Left lung (tissue), 10 donors: ENCODE measurements around the gene KIF5C. TPM values are rescaled to one million over a fixed set of nuclear protein-coding genes. Genes with fewer than 3 reads are reported as not detected.

ENCODE experiments used
- ATAC-seq: fragments of 200-7000 bp; cut with Tn5 transposase; one replicate; pipeline ENCODE4 v1.9.1; 2020; ENCODE audit warnings: moderate library complexity
- DNase-seq, 4 donors: peaks; one replicate each; pipeline ENCODE4 v3.0.0-alpha.2; 2013 to 2020
- H3K27ac ChIP-seq, 2 donors: fragments of 200-600 bp; sonication (generic) in 1 of 2; one replicate each; pipeline versions ENCODE4 v1.5.0 to v1.8.0; 2020 to 2021
- H3K27me3 ChIP-seq, 2 donors: fragments of 200-600 bp; sonication (generic) in 1 of 2; one replicate each; pipeline versions ENCODE4 v1.5.0 to v1.8.0; 2020 to 2021
- H3K36me3 ChIP-seq, 2 donors: fragments of 200-600 bp; sonication (generic) in 1 of 2; one replicate each; pipeline versions ENCODE4 v1.5.0 to v1.8.0; 2020 to 2021
- H3K4me1 ChIP-seq, 2 donors: fragments of 200-600 bp; one replicate each; pipeline ENCODE4 v1.8.0; 2021
- H3K4me3 ChIP-seq, 2 donors: fragments of 200-600 bp; sonication (generic) in 1 of 2; one replicate each; pipeline versions ENCODE4 v1.5.0 to v1.8.0; 2020 to 2021; ENCODE audit warnings: mild to moderate bottlenecking in 1 of 2
- H3K9me3 ChIP-seq, 2 donors: fragments of 200-600 bp; sonication (generic) in 1 of 2; one replicate each; pipeline versions ENCODE4 v1.5.0 to v1.8.0; 2020 to 2021
- CTCF ChIP-seq, 2 donors: fragments of 200-600 bp; sonication (generic) in 1 of 2; IDR thresholded peaks; one replicate each; pipeline versions ENCODE4 v1.5.0 to v1.8.0; 2021; ENCODE audit warnings: antibody characterized with exemption in 2 of 2
- intact Hi-C, 2 donors: fragments of 100-400 bp; cut with DNase I; formaldehyde crosslinking; loops; one replicate each; pipeline versions ENCODE4 v1.11.2 to v1.14.2; 2022
- polyA plus RNA-seq, 6 donors: library from polyadenylated mRNA; unstranded; fragments of 120-200 nt; gene quantifications; one replicate each; pipeline ENCODE4 v1.2.1, GENCODE V29; 2013; ENCODE audit not compliant: insufficient read length in 6 of 6
- total RNA-seq, 2 donors: library from RNA; stranded (reverse); fragmentation: NEBNext Ultra II Directional; extraction: Animal tissue kit (Norgen Biotek cat#: 25700); gene quantifications; one replicate each; pipeline ENCODE4 v1.2.1, GENCODE V29; 2021
- donor health status: DM: no; HTN: yes; CAD: no.
- donor health status: DM: no; HTN: no; CAD: no.

Gene KIF5C
- total and polyA plus RNA-seq, 8 donors = 0.92 to 27.4 (median 20.3) TPM

- intact Hi-C loops = no loop called here
- Histone ChIP-seq H3K27me3 (no peaks in the 10 kb centered on the region), H3K4me3 (no peak overlapping the region), H3K27ac (no peak overlapping the region), H3K36me3 (no peaks in the 10 kb centered on the region), H3K9me3 (no peaks in the 10 kb centered on the region), H3K4me1 (peaks cover 0 to 10% of the 10 kb centered on the region in 2 donors)
- ATAC-seq (no peak), DNase-seq (no peak)
- TF ChIP-seq CTCF (IDR thresholded peaks at IDR 0.05) = no peak
Observed at GRCh38 chr2:148963461-148963860, 88.4 kb downstream of the KIF5C start.

GRCh38 chr2:148965623-148966437 is 90.8 kb downstream of the KIF5C start:
- Histone ChIP-seq H3K9me3 (no peaks in the 10 kb centered on the region), H3K27me3 (no peaks in the 10 kb centered on the region), H3K36me3 (no peaks in the 10 kb centered on the region), H3K4me1 (peaks cover 0 to 10% of the 10 kb centered on the region in 2 donors), H3K4me3 (no peak overlapping the region), H3K27ac (peak overlapping the region in 1 of 2 donors; percentile 35)
- peak; percentile 88 for ATAC-seq
- no peak for TF ChIP-seq CTCF (IDR thresholded peaks at IDR 0.05)
- DNase-seq = peak in 2 of 4 donors; percentile 49 to 79
- intact Hi-C loops = no loop called here

GRCh38 chr2:148966438-148966758 is 91.4 kb downstream of the KIF5C start:
- H3K4me3 ChIP-seq = no peak overlapping the region
- H3K4me1 ChIP-seq = peaks cover 0 to 10% of the 10 kb centered on the region in 2 donors
- DNase-seq (no peak), ATAC-seq (no peak)
- no peaks in the 10 kb centered on the region for H3K27me3 ChIP-seq
- no peak for TF ChIP-seq CTCF (IDR thresholded peaks at IDR 0.05)
- H3K36me3 ChIP-seq = no peaks in the 10 kb centered on the region
- intact Hi-C loops = no loop called here
- peak overlapping the region in 1 of 2 donors; percentile 35 for H3K27ac ChIP-seq
- H3K9me3 ChIP-seq = no peaks in the 10 kb centered on the region

GRCh38 chr2:148967056-148967455 is 92.0 kb downstream of the KIF5C start:
- H3K36me3 ChIP-seq = no peaks in the 10 kb centered on the region
- H3K4me1 ChIP-seq = peaks cover 0 to 10% of the 10 kb centered on the region in 2 donors
- no peak overlapping the region for H3K4me3 ChIP-seq
- no peaks in the 10 kb centered on the region for H3K9me3 ChIP-seq
- DNase-seq (peak in 1 of 4 donors; percentile 32), ATAC-seq (no peak)
- H3K27me3 ChIP-seq = no peaks in the 10 kb centered on the region
- no peak overlapping the region for H3K27ac ChIP-seq
- intact Hi-C loops = no loop called here
- TF ChIP-seq CTCF (IDR thresholded peaks at IDR 0.05) = no peak

- intact Hi-C loops = no loop called here
- Histone ChIP-seq H3K27me3 (no peaks in the 10 kb centered on the region), H3K9me3 (no peaks in the 10 kb centered on the region), H3K4me1 (peaks cover 0 to 10% of the 10 kb centered on the region in 2 donors), H3K36me3 (no peaks in the 10 kb centered on the region), H3K4me3 (no peak overlapping the region), H3K27ac (no peak overlapping the region)
- DNase-seq = peak in 1 of 4 donors; percentile 35
- no peak for ATAC-seq
- no peak for TF ChIP-seq CTCF (IDR thresholded peaks at IDR 0.05)
Observed at GRCh38 chr2:148967578-148967977, 92.6 kb downstream of the KIF5C start.
